ENCODE results near the gene RAB40AL.

DNA sequence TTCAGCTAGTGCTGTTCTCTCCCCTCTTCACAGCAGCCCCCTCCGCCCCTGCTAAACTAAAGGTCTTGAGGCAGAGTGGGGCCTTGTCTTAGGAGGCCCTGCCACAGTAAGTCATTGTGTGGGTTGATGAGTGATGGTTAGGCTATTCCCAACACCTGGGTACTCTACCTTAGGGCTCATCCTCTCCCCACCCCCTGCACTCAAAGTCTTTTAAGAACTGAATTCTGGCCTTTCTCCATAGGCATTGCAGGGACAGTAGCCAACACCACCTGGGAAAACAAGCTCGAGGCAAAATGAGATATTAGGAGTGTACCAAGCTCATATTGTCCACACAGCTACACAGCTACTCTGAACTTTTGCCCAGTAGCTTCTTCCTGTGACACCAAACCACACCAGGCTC is 42.5 kb downstream of the RAB40AL start:
- no peak for TF ChIP-seq POLR2A (IDR thresholded peaks at IDR 0.05)
- TF ChIP-seq, protein P1, sequence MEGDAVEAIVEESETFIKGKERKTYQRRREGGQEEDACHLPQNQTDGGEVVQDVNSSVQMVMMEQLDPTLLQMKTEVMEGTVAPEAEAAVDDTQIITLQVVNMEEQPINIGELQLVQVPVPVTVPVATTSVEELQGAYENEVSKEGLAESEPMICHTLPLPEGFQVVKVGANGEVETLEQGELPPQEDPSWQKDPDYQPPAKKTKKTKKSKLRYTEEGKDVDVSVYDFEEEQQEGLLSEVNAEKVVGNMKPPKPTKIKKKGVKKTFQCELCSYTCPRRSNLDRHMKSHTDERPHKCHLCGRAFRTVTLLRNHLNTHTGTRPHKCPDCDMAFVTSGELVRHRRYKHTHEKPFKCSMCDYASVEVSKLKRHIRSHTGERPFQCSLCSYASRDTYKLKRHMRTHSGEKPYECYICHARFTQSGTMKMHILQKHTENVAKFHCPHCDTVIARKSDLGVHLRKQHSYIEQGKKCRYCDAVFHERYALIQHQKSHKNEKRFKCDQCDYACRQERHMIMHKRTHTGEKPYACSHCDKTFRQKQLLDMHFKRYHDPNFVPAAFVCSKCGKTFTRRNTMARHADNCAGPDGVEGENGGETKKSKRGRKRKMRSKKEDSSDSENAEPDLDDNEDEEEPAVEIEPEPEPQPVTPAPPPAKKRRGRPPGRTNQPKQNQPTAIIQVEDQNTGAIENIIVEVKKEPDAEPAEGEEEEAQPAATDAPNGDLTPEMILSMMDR (IDR thresholded peaks at IDR 0.05), result no peak
- no peak for TF ChIP-seq POLR2AphosphoS5 (IDR thresholded peaks at IDR 0.05)
- TF ChIP-seq EP300 (IDR thresholded peaks at IDR 0.05; ENCODE audit: low read depth), result no peak
